ENCODE results near the gene CD300LB.

CD300LB gene

DNA sequence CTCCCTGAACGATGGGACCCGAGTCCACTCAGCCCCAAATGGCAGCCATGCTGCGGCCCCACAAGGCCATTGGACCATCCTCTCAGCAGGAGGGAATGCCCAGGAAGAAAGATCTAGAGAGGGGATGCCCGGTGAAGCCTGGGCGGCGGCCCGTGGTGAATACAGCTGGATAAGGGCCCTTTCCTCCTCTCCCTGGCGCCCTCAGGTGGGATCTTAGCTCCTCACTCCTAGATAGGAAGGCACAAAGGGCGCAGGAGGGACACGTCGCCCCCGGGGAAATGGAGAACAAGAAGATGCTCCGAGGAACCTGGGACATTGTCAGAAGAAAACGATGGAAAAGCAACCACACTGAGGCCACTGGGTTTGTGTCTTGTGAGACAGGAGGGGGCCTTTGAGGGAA, 12.1 kb upstream of the CD300LB start:
- H3K4me3 ChIP-seq (ENCODE audit: low read length) = no peak overlapping the region
- no peak for TF ChIP-seq ZNF274 (IDR thresholded peaks at IDR 0.05; ENCODE audit: low read depth, low read length)

DNA sequence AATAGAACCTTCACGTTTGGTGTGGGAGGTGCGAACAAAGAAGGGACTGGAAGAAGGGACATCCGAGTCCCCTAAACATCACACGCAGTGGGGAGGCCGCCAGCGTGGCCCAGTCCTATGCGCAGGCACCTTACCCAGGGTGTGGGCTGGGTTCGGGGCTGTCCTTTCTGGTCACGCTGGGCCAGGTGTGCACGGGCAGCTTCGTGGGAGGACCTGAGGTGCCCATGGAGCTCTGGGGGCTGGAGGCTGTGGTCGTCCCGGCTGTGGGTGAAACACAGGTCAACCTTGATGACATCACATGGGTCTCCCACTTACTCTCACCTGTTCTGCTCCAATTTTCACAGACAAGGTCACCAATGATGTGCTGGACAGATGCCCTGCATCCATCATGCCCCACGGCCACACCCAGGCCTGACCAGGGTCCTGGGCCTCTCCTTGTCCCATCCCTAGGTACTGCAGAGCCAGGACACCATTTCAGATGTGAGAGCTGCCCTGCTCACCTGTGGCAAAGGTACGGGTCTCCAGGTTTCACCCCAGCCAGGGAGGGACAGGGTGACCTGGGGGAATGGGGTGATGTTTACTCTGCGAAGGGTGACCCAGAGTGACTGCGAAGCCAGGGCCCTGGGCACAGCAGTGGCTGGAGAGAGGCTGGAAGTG, 11.6 kb upstream of the CD300LB start:
- H3K4me3 ChIP-seq (ENCODE audit: low read length) = no peak overlapping the region
- TF ChIP-seq ZNF274 (IDR thresholded peaks at IDR 0.05; ENCODE audit: low read depth, low read length) = no peak

DNA sequence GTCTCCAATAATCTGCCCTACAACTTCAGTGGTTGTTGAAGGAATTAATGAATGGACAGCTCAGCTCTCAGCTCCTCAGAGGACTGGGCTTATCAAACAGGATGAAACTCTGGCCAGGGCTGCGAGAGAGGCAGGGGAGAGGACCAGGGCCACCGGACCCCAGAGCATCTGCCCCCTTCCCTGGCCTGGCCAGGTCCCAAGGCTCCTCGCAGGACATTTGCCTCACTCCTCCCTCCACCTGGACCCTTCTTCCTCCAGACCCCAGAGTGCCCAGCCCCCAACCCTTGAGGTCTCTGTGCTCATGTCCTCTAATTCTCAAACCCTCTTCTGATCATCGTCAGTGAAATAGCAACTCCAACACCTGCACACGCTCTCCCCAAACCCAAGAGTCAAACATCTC, 10.9 kb upstream of the CD300LB start:
- no peak overlapping the region for H3K4me3 ChIP-seq (ENCODE audit: low read length)
- no peak for TF ChIP-seq ZNF274 (IDR thresholded peaks at IDR 0.05; ENCODE audit: low read depth, low read length)

DNA sequence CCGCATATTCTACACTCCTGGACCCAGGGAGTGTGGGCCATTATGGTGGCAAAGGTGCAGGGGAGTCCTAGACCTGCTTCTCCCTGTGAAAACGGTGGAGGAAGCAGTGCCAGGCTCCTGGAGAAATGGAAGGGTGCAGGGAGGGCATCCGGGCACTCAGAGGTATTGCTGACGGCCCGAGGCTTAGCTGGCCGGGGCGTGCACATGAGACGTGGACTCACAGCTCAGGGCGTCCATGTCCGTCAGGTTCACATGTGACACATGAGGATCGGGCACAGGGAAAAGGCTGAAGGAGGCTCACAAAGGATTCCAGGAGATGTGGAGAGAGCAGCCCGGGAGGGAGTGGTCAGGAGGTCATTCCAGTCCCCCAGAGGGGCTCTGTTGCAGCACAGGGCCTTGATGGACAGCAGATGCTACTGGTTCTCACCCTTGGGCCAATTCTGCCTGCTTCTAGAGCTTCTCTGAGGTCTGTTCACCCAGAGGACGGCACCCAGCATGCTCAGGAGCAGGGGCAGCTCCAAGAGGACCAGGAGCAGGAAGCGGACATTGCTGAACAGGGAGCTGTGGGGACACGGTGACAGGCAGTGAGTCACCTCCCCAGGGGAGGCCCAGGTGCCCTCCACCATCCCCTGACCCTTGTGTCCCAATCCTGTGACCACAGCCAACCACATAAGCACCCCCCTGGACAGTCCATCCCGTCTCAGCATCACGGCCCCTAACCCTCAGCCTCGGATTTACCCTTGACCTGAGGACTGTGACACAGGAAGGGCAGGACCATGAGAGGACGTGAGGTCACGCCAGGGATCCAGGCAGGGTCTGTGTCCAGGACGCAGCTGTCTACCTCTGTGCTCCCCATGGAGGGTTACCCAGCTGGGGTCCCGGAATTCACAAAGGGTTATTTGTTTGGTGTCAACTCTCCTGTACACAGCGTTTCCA, 10.2 kb upstream of the CD300LB start:
- no peak overlapping the region for H3K4me3 ChIP-seq (ENCODE audit: low read length)
- no peak for TF ChIP-seq ZNF274 (IDR thresholded peaks at IDR 0.05; ENCODE audit: low read depth, low read length)

DNA sequence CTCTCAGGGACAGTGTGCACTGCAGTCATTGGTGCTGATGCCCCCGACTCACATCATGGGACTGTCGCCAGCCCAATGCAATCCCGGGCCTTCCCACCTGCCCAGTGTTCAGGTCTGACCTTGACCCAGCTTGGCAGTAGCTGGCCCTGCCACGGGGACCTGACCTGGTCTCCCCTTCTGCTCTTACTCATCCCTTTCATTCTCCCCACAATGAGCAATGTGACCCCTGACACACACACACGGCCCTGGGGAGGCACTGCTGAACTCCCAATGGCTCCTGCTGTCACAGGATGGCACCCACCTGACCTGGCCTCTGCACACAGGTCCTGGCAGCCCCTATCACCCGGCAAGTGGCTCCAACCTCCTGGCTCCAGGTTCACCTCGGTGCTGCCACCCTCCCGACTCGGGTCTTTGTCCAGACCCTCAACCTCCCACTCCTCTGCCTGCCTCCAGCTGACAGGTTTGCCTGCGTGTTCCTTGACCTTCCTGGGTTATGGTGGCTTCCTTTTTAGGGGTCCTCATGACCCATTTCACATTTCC, 8.1 kb upstream of the CD300LB start:
- no peak overlapping the region for H3K4me3 ChIP-seq (ENCODE audit: low read length)
- no peak for TF ChIP-seq ZNF274 (IDR thresholded peaks at IDR 0.05; ENCODE audit: low read depth, low read length)

DNA sequence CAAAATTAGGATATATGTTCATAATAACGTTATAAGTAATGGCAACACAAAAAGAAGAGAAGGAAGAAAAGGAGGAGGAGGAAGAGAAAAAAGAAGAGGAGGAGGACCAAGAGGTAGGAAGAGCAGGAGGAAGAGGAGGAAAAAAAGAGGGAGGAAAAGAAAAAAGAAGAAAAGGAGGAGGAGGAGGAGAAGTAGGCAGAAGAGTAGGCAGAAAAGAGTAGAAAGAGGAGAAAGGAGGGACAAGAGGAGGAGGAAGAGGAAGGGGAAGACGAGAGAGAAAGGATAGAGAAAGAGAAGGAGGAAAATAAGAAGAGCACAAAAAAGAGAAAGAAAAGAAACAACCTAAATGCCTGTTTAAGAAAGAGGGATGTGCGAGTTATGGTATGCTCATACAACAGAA, 5.6 kb upstream of the CD300LB start:
- H3K4me3 ChIP-seq (ENCODE audit: low read length) = no peak overlapping the region
- TF ChIP-seq ZNF274 (IDR thresholded peaks at IDR 0.05; ENCODE audit: low read depth, low read length) = no peak

DNA sequence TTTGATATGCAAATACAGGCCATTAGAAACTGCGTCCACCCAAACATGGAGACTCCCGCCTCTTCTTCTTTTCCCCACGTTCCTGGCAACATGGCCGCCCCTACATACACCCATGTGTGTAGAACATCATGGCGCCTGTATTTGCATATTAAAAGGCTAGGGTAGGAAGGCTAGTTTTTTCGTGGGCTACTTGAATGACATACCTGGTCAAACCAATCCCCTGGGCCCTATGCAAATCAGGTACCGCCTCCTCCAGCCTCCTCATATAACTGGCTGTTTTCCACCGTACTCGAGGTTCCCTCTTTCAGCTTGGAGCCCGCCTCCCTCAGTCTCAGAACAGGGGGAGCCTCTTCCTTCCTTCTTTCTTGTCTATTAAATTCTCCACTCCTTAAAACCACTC, 840 bp upstream of the CD300LB start:
- no peak for TF ChIP-seq ZNF274 (IDR thresholded peaks at IDR 0.05; ENCODE audit: low read depth, low read length)
- no peak overlapping the region for H3K4me3 ChIP-seq (ENCODE audit: low read length)

DNA sequence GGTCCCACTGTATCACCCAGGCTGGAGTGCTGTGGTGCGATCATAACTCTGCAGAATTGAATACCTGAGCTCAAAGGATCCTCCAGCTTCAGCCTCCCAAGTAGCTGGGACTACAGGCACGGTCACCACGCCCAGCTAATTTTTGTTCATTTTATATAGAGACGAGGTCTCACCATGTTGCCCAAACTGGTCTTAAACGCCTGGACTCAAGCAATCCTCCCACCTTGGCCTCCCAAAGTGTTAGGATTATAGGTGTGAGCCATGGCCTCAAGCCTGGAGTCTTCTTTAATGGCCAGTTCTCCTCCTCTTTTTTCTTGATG, 484 bp downstream of the CD300LB start:
- H3K4me3 ChIP-seq (ENCODE audit: low read length) = no peak overlapping the region

DNA sequence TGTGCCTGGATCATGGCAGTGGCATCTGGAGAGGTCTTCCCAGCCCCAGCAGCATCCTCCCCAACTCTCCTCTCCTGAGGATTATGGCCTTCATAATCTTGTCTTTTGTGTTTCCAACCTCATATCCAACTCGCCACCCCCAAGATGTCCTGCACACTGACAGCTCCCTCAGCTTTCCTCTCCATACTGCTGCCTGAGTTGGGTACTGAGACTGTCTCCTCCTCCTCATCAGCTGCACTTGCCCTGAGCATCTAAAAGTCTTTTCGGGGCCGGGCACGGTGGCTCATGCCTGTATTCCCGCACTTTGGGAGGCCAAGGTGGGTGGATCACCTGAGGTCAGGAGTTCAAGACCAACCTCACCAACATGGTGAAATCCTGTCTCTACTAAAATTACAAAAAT, 2.0 kb downstream of the CD300LB start:
- TF ChIP-seq ZNF274 (IDR thresholded peaks at IDR 0.05; ENCODE audit: low read depth, low read length) = no peak
- no peak overlapping the region for H3K4me3 ChIP-seq (ENCODE audit: low read length)

More for the DNA sequence above, 484 bp downstream of the CD300LB start:
- no peak for TF ChIP-seq ZNF274 (IDR thresholded peaks at IDR 0.05; ENCODE audit: low read depth, low read length)

DNA sequence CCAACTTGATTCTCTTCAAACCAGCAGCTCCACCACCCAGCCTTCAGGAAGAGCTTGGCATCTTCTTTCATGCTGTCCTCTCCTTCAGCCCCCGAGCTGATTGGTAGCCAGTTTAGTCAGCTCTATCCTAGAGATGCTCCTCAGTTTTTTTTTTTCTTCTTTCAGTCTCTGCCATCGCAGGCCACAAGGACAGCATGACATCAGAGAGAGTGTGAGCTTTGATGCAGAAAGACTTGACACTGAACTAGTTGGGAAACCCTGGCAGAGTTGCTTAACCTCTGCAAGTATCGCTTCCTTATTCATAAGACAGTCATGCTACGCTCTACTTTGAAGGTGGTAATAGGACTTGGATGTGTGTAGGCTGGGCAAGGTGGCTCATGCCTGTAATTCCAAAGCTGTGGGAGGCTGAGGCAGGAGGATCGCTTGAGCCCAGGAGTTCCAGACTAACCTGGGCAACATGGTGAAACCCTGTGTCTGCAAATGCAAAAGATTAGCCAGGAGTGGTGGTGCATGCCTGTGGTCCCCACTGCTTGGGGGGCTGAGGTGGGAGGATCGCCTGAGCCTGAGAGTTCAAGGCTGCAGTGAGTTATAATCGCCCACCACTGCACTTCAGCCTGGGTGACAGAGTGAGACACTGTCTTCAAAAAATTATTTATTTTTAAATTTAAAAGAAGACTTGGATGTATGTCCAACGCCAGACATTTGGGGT, 2.6 kb downstream of the CD300LB start:
- H3K4me3 ChIP-seq (ENCODE audit: low read length) = no peak overlapping the region
- TF ChIP-seq ZNF274 (IDR thresholded peaks at IDR 0.05; ENCODE audit: low read depth, low read length) = no peak

DNA sequence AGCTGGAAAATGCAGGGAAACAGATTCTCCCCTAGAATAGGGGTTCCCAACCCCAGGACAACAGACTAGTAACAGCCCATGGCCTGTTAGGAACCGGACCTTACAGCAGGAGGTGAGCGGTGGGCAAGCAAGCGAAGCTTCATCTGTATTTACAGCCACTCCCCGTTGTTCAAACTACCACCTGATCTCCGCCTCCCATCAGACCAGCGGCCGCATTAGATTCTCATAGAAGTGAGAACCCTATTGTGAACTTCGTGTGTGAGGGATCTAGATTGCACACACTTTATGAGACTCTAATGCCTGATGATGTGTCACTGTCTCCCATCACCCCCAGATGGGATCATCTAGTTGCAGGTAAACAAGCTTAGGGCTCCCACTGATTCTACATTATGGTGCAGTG, 3.5 kb downstream of the CD300LB start:
- H3K4me3 ChIP-seq (ENCODE audit: low read length) = no peak overlapping the region
- TF ChIP-seq ZNF274 (IDR thresholded peaks at IDR 0.05; ENCODE audit: low read depth, low read length) = no peak

DNA sequence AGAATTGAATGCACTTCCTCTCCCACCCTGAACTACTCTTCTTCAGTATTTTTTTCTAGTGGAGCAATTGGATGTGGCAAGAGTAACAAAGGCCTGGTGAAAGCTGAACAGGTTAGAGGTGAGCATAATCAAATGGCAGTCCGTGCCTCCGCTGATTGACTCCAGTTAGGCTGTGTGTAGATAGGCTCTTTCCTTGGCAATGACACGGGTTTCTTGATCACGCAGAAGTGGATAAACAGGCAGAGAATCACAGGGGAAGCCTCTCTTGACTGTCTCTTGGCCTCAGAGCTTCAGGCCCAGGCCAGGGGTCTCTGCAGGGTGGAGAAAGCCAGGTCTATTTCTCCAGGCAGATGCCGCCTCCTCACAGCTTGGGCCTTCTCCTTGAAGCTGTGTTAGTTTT, 4.2 kb downstream of the CD300LB start:
- TF ChIP-seq ZNF274 (IDR thresholded peaks at IDR 0.05; ENCODE audit: low read depth, low read length) = no peak
- no peak overlapping the region for H3K4me3 ChIP-seq (ENCODE audit: low read length)

DNA sequence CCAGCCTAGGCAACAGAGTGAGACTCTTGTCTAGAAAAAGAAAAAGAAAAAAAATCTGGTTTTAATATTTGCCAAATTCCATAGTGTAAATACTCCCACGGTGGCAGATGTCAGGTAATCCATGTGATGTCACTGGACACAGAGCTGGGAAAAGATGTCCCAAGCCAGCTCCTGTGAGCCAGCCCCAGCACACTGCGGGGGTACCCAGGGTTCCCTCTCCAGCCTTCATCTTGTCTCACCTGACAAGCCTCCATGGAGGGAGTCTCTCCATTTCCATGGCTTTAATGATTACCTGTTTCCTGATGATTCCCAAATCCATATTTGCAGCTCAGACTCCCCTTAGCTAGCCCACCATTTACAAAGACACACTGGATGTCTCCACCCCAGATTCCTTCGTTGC, 4.6 kb downstream of the CD300LB start:
- no peak for TF ChIP-seq ZNF274 (IDR thresholded peaks at IDR 0.05; ENCODE audit: low read depth, low read length)
- no peak overlapping the region for H3K4me3 ChIP-seq (ENCODE audit: low read length)

DNA sequence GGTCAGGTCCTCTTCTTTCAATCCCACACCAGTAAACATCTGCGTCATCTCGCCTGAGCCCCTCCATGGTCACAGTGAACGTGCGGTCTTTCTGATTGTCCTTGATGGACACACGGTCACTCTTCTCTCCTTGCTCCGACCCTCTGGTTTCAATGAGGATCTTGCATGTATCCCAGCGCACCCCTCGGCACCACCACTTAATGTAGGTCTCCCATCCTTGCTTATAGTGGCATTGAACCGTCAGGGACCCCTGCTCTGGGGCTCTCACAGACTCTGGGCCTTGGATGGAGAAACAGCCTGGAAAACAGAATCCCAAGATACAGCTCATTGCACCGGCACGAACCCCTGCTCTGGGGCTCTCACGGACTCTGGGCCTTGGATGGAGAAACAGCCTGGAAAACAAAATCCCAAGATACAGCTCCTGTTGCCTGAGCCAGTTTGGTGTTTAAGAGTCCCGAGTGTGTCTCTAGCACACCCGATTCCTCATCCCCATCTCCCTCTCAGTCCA, 5.4 kb downstream of the CD300LB start:
- no peak for TF ChIP-seq ZNF274 (IDR thresholded peaks at IDR 0.05; ENCODE audit: low read depth, low read length)
- H3K4me3 ChIP-seq (ENCODE audit: low read length) = no peak overlapping the region

DNA sequence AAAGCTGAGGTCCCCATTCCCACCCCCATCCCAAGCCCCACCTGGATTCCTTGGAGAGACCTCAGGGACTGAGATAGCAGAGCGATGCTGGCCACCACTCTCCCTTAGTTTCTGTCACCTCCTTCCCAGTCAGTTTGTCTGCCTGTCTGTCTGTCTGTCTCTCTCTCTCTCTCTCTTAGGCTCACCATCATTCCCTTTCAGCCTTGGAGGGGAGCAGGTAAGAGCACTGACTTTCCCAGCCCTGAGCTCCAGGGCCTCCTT, 5.9 kb downstream of the CD300LB start:
- TF ChIP-seq ZNF274 (IDR thresholded peaks at IDR 0.05; ENCODE audit: low read depth, low read length) = no peak
- no peak overlapping the region for H3K4me3 ChIP-seq (ENCODE audit: low read length)

Data from GM08714 (cell line).